Retinal pigment epithelial cell (primary cell): ENCODE measurements around the gene FCHSD2.

Experiments used
- DNase-seq: peaks from one replicate; pipeline ENCODE4 v3.0.0-alpha.2; 2010; ENCODE audit warnings: low read depth
- H3K4me3 ChIP-seq: 2 replicates; pipeline ENCODE4 v1.5.1; 2011; ENCODE audit warnings: mild to moderate bottlenecking, low read length, control low read depth, moderate library complexity
- CTCF ChIP-seq: conservative IDR thresholded peaks from 2 replicates; pipeline ENCODE4 v1.5.1; 2011; ENCODE audit warnings: low read depth, low read length, control low read depth, inconsistent platforms

FCHSD2 gene

GRCh38 chr11:73019449-73019848 is 122.7 kb downstream of the FCHSD2 start:
- no peak for TF ChIP-seq CTCF
- DNase-seq = no peak
- H3K4me3 ChIP-seq = no peak overlapping the region

GRCh38 chr11:73018856-73019255 is 123.3 kb downstream of the FCHSD2 start:
- TF ChIP-seq CTCF = no peak
- no peak overlapping the region for H3K4me3 ChIP-seq
- no peak for DNase-seq

- H3K4me3 ChIP-seq = no peak overlapping the region
- no peak for DNase-seq
- no peak for TF ChIP-seq CTCF
These were observed 124.9 kb downstream of the FCHSD2 start for GRCh38 chr11:73017024-73017751.

- no peak for DNase-seq
- no peak for TF ChIP-seq CTCF
- no peak overlapping the region for H3K4me3 ChIP-seq
These were observed 129.1 kb downstream of the FCHSD2 start for GRCh38 chr11:73013021-73013420.

- H3K4me3 ChIP-seq = no peak overlapping the region
- TF ChIP-seq CTCF = no peak
- no peak for DNase-seq
These were observed 129.8 kb downstream of the FCHSD2 start for GRCh38 chr11:73012121-73012863.

- no peak overlapping the region for H3K4me3 ChIP-seq
- DNase-seq = no peak
- no peak for TF ChIP-seq CTCF
These were observed 130.8 kb downstream of the FCHSD2 start for GRCh38 chr11:73011126-73011817.
